Neuron (in vitro differentiated cells): Measurements from ENCODE around the gene ASPHD2.

Source experiments
- H2AFZ ChIP-seq: one replicate; pipeline ENCODE4 v1.6.1; 2013; ENCODE audit warnings: low read depth, mild to moderate bottlenecking, inconsistent platforms, low read length, moderate library complexity
- H3K27me3 ChIP-seq: one replicate; pipeline ENCODE4 v1.6.1; 2013; ENCODE audit warnings: low read length; ENCODE audit not compliant: insufficient read depth
- H3K36me3 ChIP-seq: one replicate; pipeline ENCODE4 v1.6.1; 2013; ENCODE audit warnings: low read length; ENCODE audit not compliant: insufficient read depth
- H3K4me1 ChIP-seq: one replicate; pipeline ENCODE4 v1.6.1; 2013; ENCODE audit warnings: low read length; ENCODE audit not compliant: insufficient read depth
- H3K4me3 ChIP-seq: 2 replicates; pipeline ENCODE4 v1.5.1; 2013; ENCODE audit warnings: mild to moderate bottlenecking, low read length, moderate library complexity
- H3K9me3 ChIP-seq: one replicate; pipeline ENCODE4 v1.6.1; 2013; ENCODE audit warnings: low read length

The ASPHD2 gene

DNA sequence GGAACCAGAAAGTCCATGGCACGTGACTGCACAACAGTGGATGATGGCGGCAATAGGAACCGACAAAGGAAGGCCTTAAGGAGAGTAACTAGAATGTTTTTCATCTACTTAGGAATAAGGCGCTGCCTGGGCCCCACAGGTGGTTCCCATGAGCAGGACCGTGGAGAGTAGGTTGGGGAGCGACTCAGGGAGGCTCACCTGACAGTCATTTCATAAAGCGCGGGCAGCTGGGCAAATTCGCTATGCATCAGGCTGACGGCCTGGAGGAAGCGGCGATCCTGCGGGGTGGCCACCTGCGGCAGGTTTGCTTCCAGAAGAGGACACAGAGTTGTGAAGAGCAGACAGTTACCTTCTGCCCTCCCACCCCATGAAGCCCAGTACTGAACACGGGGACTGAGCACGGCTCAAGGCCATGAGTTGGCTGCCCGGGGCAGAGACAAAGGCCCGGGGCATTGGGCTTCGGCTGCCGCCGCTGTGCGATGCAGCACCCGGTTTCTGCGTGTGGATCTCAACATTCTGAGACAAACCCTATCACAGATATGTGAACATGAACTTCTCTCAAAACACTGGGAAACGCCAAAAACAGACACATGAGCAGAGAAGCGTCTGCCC lies 28.7 kb downstream of the ASPHD2 start:
- Histone ChIP-seq H3K36me3 (peaks cover 49% of the 10 kb centered on the region), H2AFZ (no peak overlapping the region), H3K4me1 (peaks cover 16% of the 10 kb centered on the region), H3K4me3 (no peak overlapping the region), H3K9me3 (peaks cover 3% of the 10 kb centered on the region), H3K27me3 (no peaks in the 10 kb centered on the region)

DNA sequence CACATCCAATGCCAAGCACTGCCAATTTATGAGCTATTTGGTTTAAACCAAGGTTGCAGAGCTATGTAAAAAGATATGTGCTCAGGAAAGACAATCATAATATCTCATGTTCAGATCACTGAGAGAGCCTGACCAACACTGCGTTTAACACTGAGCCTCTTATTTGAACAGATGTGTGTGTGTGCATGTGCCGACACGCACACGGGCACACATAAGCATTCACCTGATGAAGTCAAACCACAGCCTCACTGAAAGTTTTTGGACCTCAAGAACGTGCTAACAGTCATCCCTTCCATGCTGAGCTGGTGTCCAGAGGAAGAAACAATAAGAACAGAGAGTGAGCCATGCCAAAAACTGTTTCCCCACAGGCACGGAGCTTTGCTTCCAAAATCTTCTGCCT lies 31.1 kb downstream of the ASPHD2 start:
- no peak overlapping the region for H2AFZ ChIP-seq
- no peak overlapping the region for H3K4me3 ChIP-seq
- peaks cover 3% of the 10 kb centered on the region for H3K9me3 ChIP-seq
- peaks cover 54% of the 10 kb centered on the region for H3K36me3 ChIP-seq
- H3K4me1 ChIP-seq, result peaks cover 30% of the 10 kb centered on the region
- H3K27me3 ChIP-seq, result no peaks in the 10 kb centered on the region

DNA sequence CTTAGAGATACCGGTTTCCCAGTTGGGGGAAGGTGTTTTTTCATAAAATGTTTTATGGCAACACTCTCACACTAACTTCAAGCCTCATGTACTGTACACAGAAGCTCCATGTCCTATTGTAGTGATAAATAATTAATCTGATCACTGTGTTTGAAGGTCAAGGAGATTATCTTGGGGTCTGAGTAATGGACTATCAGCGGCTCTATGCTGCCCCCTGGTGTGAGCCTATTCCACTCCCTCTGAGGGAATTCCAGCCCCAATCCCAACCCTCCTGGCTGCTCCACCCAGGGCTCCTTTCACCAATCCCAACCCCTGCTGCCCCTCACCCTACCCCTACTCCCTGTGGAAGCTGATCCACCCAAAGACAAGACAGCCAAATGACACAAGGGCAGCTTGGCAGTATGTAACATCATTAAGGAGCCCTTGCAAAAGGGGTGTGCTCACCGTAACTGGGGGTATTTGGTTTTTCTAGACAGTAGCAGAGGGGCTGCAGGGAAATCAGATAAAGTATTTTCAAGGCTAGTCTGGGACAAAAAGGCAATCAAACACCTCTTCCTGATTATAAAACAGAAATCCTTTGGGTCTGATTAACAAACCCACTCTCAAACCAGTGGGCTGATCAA lies 32.2 kb downstream of the ASPHD2 start:
- H3K27me3 ChIP-seq, result no peaks in the 10 kb centered on the region
- no peak overlapping the region for H2AFZ ChIP-seq
- H3K36me3 ChIP-seq, result peaks cover 60% of the 10 kb centered on the region
- H3K4me1 ChIP-seq, result peaks cover 30% of the 10 kb centered on the region
- no peak overlapping the region for H3K4me3 ChIP-seq
- no peaks in the 10 kb centered on the region for H3K9me3 ChIP-seq

- Histone ChIP-seq H3K36me3 (peaks cover 66% of the 10 kb centered on the region), H3K4me3 (no peak overlapping the region), H3K9me3 (no peaks in the 10 kb centered on the region), H3K27me3 (no peaks in the 10 kb centered on the region), H3K4me1 (peaks cover 30% of the 10 kb centered on the region), H2AFZ (no peak overlapping the region)
Observed at GRCh38 chr22:26462051-26462450, 33.0 kb downstream of the ASPHD2 start.

DNA sequence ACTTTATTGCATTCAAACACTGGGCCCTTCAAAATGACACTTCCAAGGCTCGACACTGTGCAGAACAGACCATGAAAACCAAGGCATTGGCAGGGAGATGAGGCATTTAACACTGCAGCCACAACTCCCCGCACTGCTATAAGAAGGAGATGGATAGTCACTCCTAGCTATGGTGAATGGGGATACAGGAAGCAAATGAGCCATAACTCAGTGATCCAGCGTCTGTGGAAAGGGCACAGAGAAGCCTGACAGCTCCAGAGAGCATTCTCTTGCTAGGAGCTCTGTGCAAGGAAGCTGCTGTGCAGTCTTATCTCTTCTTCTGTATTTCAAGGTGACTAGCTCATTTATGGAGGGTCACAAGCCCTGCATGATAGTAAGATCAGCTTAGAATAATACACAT lies 33.6 kb downstream of the ASPHD2 start:
- Histone ChIP-seq H3K36me3 (peaks cover 66% of the 10 kb centered on the region), H3K4me3 (no peak overlapping the region), H2AFZ (no peak overlapping the region), H3K9me3 (no peaks in the 10 kb centered on the region), H3K27me3 (no peaks in the 10 kb centered on the region), H3K4me1 (peaks cover 30% of the 10 kb centered on the region)

DNA sequence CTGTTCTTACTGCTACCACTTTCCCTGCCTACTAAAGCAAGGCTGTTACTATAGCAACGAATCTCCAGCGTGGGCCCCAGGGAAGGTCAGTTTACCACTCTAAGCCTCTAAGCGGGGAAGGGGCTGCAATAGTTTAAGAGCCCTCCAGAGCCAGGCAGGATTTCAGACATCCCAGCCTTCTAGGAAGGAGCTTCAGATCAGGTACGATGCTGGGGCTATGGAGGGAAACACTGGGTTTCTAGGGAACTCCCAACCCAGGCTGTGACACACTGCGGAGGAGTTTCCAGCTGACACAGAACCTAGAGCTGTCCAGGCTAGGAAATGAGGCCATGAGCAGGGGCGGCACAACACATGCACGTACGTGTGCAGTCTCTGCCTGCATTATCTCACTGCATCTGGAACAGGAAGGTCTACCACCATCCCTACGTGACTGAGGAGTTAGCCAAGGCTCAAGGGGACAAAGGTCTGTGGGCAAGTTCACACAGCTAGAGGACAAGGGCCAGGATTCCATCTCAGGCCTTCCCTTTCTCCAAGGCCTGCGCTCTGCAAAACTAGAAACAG lies 34.1 kb downstream of the ASPHD2 start:
- H3K4me1 ChIP-seq, result peaks cover 30% of the 10 kb centered on the region
- no peak overlapping the region for H2AFZ ChIP-seq
- peaks cover 63% of the 10 kb centered on the region for H3K36me3 ChIP-seq
- no peak overlapping the region for H3K4me3 ChIP-seq
- no peaks in the 10 kb centered on the region for H3K27me3 ChIP-seq
- H3K9me3 ChIP-seq, result no peaks in the 10 kb centered on the region

DNA sequence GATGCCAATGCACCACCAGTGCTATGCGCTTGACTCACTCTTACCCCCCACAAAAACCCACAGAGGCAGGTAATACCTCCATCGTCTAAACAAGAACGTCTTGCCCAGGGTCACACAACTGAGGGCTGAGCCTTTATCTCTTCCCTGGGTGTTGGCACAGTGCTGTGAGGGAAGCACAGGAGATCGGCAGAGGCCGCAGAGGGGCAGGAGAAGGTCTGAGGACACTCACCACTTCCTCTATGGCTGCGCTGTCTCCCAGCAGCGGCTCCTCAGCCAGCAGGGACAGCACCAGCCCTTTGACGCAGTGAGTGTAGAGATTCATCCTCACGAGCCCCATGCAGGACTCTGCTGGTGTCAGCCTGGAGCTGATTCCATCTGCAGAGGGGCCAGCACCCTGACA lies 34.6 kb downstream of the ASPHD2 start:
- Histone ChIP-seq H3K9me3 (no peaks in the 10 kb centered on the region), H2AFZ (no peak overlapping the region), H3K4me3 (no peak overlapping the region), H3K36me3 (peaks cover 64% of the 10 kb centered on the region), H3K4me1 (peaks cover 30% of the 10 kb centered on the region), H3K27me3 (no peaks in the 10 kb centered on the region)

DNA sequence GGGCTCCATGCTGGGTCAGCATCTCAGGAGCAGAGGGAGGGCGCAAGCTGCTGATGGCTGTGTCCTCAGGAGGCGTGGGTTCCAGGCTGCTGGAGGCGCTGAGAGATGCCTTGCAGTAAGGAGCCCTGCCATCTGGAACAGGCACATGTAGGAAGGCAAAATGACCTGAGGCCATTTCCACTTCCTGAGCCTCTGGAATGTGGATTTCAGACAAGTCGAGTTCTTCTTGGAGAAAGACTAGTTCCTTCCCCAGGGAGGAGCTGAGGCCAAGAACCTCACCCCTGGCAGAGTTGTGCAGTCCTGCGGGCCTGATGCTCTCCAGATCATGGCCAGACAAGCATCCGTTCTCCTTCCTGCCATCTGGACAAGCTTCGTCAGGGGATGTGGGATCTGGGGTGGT lies 35.3 kb downstream of the ASPHD2 start:
- H3K4me1 ChIP-seq, result peaks cover 30% of the 10 kb centered on the region
- H3K36me3 ChIP-seq, result peaks cover 65% of the 10 kb centered on the region
- no peak overlapping the region for H2AFZ ChIP-seq
- H3K9me3 ChIP-seq, result no peaks in the 10 kb centered on the region
- H3K4me3 ChIP-seq, result no peak overlapping the region
- H3K27me3 ChIP-seq, result no peaks in the 10 kb centered on the region

DNA sequence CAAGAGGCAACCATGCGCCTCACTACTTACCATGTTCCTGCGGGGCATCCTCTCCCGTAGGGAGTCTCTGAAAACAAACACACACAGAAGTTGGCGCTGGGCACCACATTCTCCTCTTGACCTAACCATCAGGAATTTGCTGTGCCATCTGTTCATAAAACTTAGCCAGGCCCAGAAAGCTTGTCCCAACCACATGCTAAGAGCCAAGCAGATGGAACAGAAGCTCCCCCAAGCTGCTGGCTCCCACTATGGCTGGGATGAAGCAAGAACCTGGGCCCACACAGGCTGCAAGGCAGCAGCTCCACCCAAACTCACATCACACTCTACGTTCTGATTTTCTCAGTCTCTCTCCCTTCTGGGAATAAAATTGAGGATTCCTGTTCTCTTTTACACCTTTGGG lies 37.1 kb downstream of the ASPHD2 start:
- Histone ChIP-seq H3K27me3 (no peaks in the 10 kb centered on the region), H3K4me3 (no peak overlapping the region), H3K4me1 (peaks cover 26% of the 10 kb centered on the region), H3K36me3 (peaks cover 70% of the 10 kb centered on the region), H3K9me3 (no peaks in the 10 kb centered on the region), H2AFZ (no peak overlapping the region)

DNA sequence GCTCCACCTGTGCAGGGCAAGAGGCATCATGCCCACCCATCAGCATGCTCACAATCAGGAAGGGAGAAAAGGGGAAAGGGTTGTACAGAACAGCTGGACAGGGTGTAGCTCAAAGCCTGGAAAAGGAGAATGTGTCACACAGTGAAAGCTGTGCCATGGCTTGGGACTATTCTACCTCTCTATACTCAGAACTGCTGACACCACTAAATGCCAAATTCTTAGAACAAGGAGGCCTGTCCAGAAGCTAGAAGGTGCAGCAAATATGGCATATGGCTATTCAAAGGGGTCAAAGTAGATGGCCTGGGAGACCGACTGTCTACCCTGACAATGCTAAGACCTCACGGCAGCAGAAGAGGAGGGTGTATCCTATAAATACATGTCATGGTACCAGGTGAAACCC lies 41.7 kb downstream of the ASPHD2 start:
- no peaks in the 10 kb centered on the region for H3K4me1 ChIP-seq
- peaks cover 73% of the 10 kb centered on the region for H3K36me3 ChIP-seq
- no peak overlapping the region for H3K4me3 ChIP-seq
- H2AFZ ChIP-seq, result no peak overlapping the region
- H3K27me3 ChIP-seq, result no peaks in the 10 kb centered on the region
- H3K9me3 ChIP-seq, result no peaks in the 10 kb centered on the region

DNA sequence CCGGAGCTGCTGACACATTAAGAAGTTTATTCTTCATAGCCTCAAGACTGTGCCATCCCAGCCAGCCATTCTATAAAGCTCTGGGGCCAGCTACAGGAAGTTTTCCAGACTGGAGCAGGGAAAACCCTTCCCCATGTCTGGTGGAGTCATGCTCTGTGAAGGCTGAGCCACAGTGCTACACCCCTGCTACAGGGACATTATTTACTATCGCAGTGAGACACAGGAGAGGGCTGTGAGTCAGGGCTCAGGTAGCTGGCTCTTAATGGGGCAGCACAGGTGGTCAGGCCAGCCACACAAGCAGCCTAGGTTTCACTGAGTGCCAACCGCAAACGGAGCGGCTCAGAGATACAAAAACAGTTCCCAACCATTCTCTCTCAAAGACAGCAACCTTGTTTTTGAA lies 42.5 kb downstream of the ASPHD2 start:
- peaks cover 66% of the 10 kb centered on the region for H3K36me3 ChIP-seq
- H3K9me3 ChIP-seq, result no peaks in the 10 kb centered on the region
- no peak overlapping the region for H2AFZ ChIP-seq
- no peak overlapping the region for H3K4me3 ChIP-seq
- no peaks in the 10 kb centered on the region for H3K4me1 ChIP-seq
- no peaks in the 10 kb centered on the region for H3K27me3 ChIP-seq

DNA sequence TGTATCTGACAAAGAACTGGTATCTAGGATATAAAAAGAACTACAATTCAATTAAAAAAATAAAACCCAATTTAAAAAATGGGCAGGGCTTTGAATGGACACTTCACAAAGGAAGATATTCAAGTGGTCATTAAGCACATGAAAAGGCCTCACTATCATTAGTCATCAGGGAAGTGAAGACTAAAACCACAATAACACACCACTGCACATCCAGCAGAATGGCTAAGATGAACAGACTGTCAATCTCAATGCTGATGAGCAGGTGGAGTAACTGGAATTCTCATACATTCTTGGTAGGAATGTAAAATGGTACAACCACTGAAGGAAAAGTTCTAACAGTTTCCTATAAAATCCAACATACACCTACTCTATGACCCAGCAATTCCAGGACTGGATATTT lies 45.6 kb downstream of the ASPHD2 start:
- Histone ChIP-seq H3K4me1 (peaks cover 8% of the 10 kb centered on the region), H3K9me3 (no peaks in the 10 kb centered on the region), H3K36me3 (peaks cover 63% of the 10 kb centered on the region), H3K4me3 (no peak overlapping the region), H3K27me3 (no peaks in the 10 kb centered on the region), H2AFZ (no peak overlapping the region)

DNA sequence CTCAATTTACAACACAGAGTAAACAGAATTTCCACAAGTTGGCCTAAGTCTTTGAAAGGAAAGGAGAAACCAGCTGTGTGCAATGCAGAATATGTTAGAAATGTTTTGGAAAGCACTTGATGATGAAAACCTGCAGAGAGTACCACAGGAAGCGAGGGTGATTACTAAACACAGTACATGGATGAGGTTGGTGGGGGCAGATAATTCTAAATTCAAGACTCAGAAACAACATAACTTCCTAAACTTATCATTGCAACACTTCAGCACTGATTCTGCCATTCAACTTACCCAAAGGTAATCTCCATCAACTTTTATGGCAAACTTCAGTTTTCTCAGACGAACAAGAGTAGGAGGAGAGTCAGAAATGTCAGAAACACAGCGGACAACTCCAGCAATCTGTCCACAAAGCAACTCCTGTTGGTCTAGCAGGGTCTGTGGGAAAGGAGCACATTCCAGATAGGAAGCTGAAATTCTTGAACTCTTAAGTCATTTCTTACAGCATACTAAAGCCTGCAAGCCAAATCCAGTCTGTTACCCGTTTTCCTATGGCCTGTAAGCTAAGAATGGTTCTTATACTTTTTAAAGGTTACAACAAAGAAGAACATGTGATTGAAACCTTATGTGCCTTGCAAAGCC lies 47.8 kb downstream of the ASPHD2 start:
- H3K36me3 ChIP-seq, result peaks cover 43% of the 10 kb centered on the region
- H3K27me3 ChIP-seq, result no peaks in the 10 kb centered on the region
- peaks cover 26% of the 10 kb centered on the region for H3K4me1 ChIP-seq
- no peak overlapping the region for H3K4me3 ChIP-seq
- no peak overlapping the region for H2AFZ ChIP-seq
- no peaks in the 10 kb centered on the region for H3K9me3 ChIP-seq
